OCI-LY3 (cell line): ENCODE results near the gene OTOS.

Experiments
- H2AFZ ChIP-seq: fragments of 200-600, 300-600 bp; shearing (Covaris generic); 2 replicates; pipeline ENCODE4 v1.6.0; 2014; ENCODE audit warnings: antibody characterized with exemption, low read depth, low read length
- H3K27ac ChIP-seq: fragments of 200-600, 300-600 bp; sonication (generic); 2 replicates; pipeline ENCODE4 v1.5.1; 2014; ENCODE audit warnings: mild to moderate bottlenecking, low read length, moderate library complexity, mixed read lengths
- H3K27me3 ChIP-seq: fragments of 200-600, 300-600 bp; sonication (generic); 2 replicates; pipeline ENCODE4 v1.6.1; 2014; ENCODE audit warnings: low read depth, low read length, mixed read lengths
- H3K36me3 ChIP-seq: fragments of 200-600, 300-600 bp; sonication (generic); replicated peaks from 2 replicates; pipeline ENCODE3; 2014; ENCODE audit warnings: low read depth, low read length, mixed read lengths
- H3K4me1 ChIP-seq: fragments of 300-600, 200-600 bp; sonication (generic); 2 replicates; pipeline ENCODE4 v1.6.1; 2014; ENCODE audit warnings: low read length, mixed read lengths
- H3K4me2 ChIP-seq: fragments of 200-600, 300-600 bp; sonication (generic); 2 replicates; pipeline ENCODE4 v1.6.1; 2014; ENCODE audit warnings: low read length, mixed read lengths
- H3K4me3 ChIP-seq: fragments of 300-600, 200-600 bp; sonication (generic); 2 replicates; pipeline ENCODE4 v1.5.1; 2014; ENCODE audit warnings: antibody characterized with exemption, mild to moderate bottlenecking, low read length, moderate library complexity
- H3K79me2 ChIP-seq: fragments of 300-600, 200-600 bp; shearing (Covaris generic); 2 replicates; pipeline ENCODE4 v1.6.1; 2014; ENCODE audit warnings: mild to moderate bottlenecking, low read length, mixed read lengths
- H3K9ac ChIP-seq: fragments of 300-600, 200-600 bp; shearing (Covaris generic); 2 replicates; pipeline ENCODE4 v1.6.0; 2014; ENCODE audit warnings: mild to moderate bottlenecking, low read length, moderate library complexity
- H3K9me3 ChIP-seq: fragments of 200-600, 300-600 bp; shearing (Covaris generic); 2 replicates; pipeline ENCODE4 v1.6.1; 2014; ENCODE audit warnings: low read length, mixed read lengths; ENCODE audit not compliant: insufficient read depth
- H4K20me1 ChIP-seq: fragments of 200-600, 300-600 bp; sonication (generic); 2 replicates; pipeline ENCODE4 v1.6.1; 2016; ENCODE audit warnings: low read length, mixed read lengths; ENCODE audit not compliant: insufficient read depth
- EZH2phosphoT487 ChIP-seq: fragments of 200-600 bp; shearing (Covaris generic); IDR thresholded peaks from 2 replicates; pipeline ENCODE4 v1.6.1; 2018; ENCODE audit warnings: antibody characterized with exemption, mixed run types, low read depth
- TF ChIP-seq, protein P1 (sequence below): fragments of 200-600, 300-600 bp; sonication (generic); IDR thresholded peaks from 2 replicates; pipeline ENCODE4 v1.5.1; 2014; ENCODE audit warnings: antibody characterized with exemption, low read length, low read depth

Gene OTOS

DNA sequence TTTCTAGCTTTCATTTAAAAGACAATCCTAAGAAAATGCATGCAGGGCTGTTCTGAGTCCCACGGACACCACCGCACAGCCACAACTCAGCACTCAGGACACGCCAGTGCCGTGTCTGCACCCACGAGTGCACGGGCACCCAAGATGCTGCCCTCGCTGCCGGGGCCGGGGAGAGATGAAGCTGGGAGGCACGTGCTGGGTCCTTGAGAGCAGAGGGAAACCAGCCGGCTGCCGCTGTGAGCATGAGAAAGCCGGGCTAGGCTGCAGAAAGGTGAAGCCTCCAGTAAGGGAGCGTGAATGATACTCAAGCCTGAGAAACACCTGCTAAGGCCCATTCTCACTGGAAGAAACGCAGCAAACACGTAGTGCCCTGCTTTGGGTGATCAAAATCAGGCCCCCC is 9.2 kb downstream of the OTOS start:
- Histone ChIP-seq H2AFZ (no peak overlapping the region), H3K27ac (no peak overlapping the region), H3K9ac (no peak overlapping the region), H3K9me3 (no peaks in the 10 kb centered on the region), H3K4me3 (no peak overlapping the region), H3K27me3 (no peaks in the 10 kb centered on the region), H3K4me1 (peaks cover 7% of the 10 kb centered on the region; the same call in 1 of the 2 replicates), H4K20me1 (no peaks in the 10 kb centered on the region), H3K79me2 (peaks cover 22% of the 10 kb centered on the region), H3K4me2 (no peak overlapping the region), H3K36me3 (peaks cover 3% of the 10 kb centered on the region)
- no peak for TF ChIP-seq EZH2phosphoT487
- TF ChIP-seq, protein P1, sequence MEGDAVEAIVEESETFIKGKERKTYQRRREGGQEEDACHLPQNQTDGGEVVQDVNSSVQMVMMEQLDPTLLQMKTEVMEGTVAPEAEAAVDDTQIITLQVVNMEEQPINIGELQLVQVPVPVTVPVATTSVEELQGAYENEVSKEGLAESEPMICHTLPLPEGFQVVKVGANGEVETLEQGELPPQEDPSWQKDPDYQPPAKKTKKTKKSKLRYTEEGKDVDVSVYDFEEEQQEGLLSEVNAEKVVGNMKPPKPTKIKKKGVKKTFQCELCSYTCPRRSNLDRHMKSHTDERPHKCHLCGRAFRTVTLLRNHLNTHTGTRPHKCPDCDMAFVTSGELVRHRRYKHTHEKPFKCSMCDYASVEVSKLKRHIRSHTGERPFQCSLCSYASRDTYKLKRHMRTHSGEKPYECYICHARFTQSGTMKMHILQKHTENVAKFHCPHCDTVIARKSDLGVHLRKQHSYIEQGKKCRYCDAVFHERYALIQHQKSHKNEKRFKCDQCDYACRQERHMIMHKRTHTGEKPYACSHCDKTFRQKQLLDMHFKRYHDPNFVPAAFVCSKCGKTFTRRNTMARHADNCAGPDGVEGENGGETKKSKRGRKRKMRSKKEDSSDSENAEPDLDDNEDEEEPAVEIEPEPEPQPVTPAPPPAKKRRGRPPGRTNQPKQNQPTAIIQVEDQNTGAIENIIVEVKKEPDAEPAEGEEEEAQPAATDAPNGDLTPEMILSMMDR = no peak

DNA sequence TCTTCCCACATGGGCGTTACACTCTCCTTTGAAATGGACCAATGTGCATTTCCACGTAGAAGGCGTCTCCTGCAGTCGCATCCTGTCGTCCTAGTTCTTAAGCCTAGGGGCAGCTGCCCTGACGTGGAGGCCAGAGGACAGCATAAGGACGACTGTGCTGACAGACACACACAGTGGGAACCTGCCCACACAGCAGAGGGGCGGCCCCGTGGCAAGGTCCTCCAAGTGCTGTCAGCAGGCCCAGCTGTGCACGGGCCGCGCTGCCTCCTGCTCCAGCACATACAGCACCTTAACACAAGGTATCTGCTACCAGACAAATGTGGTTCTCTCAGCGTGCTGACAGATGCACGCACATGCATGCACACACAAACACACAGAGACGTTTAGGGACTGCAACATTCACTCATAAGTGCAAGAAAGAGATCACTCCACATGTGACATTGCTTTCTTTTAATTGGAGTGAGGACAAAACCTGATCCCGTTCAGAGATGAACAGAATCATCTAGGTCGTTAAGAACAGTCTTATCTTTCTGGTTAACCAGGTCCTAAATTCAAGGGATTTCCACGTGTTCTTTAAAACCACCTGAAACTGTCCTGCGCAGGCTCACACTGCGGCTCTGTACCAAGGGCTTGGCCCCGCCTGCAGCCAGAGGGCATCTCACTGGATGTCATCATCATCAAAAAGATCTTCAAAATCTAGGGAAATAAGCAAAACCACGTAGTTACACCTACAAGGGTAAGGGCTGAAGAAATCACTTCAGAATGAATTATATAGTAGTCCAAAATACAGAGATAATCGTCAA is 9.9 kb downstream of the OTOS start:
- Histone ChIP-seq H2AFZ (no peak overlapping the region), H3K9ac (no peak overlapping the region), H4K20me1 (no peaks in the 10 kb centered on the region), H3K27ac (no peak overlapping the region), H3K4me1 (peaks cover 7% of the 10 kb centered on the region; the same call in 1 of the 2 replicates), H3K27me3 (no peaks in the 10 kb centered on the region), H3K36me3 (peaks cover 3% of the 10 kb centered on the region), H3K4me3 (no peak overlapping the region), H3K79me2 (peaks cover 16% of the 10 kb centered on the region), H3K9me3 (no peaks in the 10 kb centered on the region), H3K4me2 (no peak overlapping the region)
- TF ChIP-seq, protein P1 = no peak
- TF ChIP-seq EZH2phosphoT487 = no peak

DNA sequence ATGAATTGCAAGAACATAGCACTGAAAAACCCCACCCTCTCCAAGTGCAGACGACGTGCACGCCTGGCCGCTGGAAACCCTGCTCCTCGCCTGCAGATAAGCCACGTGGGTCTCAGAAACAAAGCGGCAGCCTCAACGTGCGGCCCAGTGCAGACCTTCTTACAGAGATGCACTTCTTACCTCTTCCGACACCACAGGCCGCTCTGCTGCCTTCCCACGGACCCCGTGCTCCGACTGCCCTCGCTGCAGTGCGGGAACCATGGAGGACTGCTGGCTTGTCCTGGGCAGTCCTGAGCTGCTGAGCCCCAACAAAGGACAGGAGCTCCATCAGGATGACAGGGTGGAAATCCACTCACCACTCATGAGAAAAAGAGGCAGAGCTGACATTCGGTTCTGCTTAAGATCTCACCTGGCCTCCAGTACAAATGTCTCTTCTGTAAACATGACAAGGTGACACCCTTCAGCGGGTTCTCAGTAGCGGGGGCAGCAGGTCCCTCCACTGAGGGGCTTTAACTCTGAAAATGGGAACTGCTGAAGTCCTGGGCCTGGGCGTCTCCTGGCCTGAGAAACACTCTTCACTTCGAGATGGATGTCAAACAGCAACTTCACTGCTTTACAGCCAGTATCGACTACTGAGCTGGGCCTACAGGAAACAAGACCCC is 10.6 kb downstream of the OTOS start:
- no peak overlapping the region for H2AFZ ChIP-seq
- H3K9ac ChIP-seq = no peak overlapping the region
- H3K36me3 ChIP-seq = peaks cover 3% of the 10 kb centered on the region
- no peaks in the 10 kb centered on the region for H3K9me3 ChIP-seq
- no peak for TF ChIP-seq EZH2phosphoT487
- TF ChIP-seq, protein P1 = no peak
- H3K4me1 ChIP-seq = peaks cover 2% of the 10 kb centered on the region; the same call in 1 of the 2 replicates
- H3K27me3 ChIP-seq = no peaks in the 10 kb centered on the region
- no peak overlapping the region for H3K4me2 ChIP-seq
- H4K20me1 ChIP-seq = no peaks in the 10 kb centered on the region
- no peak overlapping the region for H3K27ac ChIP-seq
- peaks cover 8% of the 10 kb centered on the region for H3K79me2 ChIP-seq
- no peak overlapping the region for H3K4me3 ChIP-seq

DNA sequence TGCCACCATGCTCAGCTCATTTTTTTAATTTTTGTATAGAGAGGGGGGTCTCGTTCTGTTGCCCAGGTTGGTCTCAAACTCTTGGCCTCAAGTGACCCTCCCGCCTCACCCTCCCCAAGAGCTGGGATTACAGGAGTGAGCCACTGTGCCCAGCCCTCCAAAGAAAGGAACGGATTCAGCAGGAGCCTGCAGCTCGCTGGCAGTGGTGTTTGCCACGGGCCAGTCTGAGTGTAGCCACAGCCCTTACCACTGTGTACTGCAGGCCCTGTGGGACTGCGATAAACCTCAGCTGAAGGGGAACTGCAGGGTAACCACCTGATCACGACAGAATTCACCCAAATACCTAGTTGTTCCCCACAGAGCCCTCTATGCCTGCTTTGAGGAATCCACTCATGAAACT is 11.1 kb downstream of the OTOS start:
- H3K27ac ChIP-seq = no peak overlapping the region
- H3K4me1 ChIP-seq = no peaks in the 10 kb centered on the region
- H3K9me3 ChIP-seq = no peaks in the 10 kb centered on the region
- H3K4me3 ChIP-seq = no peak overlapping the region
- H3K4me2 ChIP-seq = no peak overlapping the region
- no peak for TF ChIP-seq EZH2phosphoT487
- TF ChIP-seq, protein P1 = no peak
- H4K20me1 ChIP-seq = no peaks in the 10 kb centered on the region
- no peaks in the 10 kb centered on the region for H3K27me3 ChIP-seq
- no peak overlapping the region for H2AFZ ChIP-seq
- peaks cover 3% of the 10 kb centered on the region for H3K79me2 ChIP-seq
- no peak overlapping the region for H3K9ac ChIP-seq
- peaks cover 3% of the 10 kb centered on the region for H3K36me3 ChIP-seq
